SK-N-SH (cell line): Measurements from ENCODE around the gene NR2C1.
A peak's percentile ranks its signal among the peaks of the same experiment; 100 is the strongest.

Experiments
- CHD2 ChIP-seq: fragments of 150-350 bp; IDR thresholded peaks from 2 replicates; pipeline ENCODE4 v1.6.1; 2018; ENCODE audit warnings: low read length; ENCODE audit not compliant: partially characterized antibody
- EZH2phosphoT487 ChIP-seq: fragments of 200-600 bp; sonication (generic); IDR thresholded peaks from 2 replicates; pipeline ENCODE4 v1.6.1; 2017; ENCODE audit warnings: low read depth, mixed run types, mild to moderate bottlenecking, antibody characterized with exemption, moderate library complexity, borderline replicate concordance
- GABPA ChIP-seq: IDR thresholded peaks from 2 replicates; pipeline ENCODE4 v1.4.0; 2012; ENCODE audit warnings: low read depth, mild to moderate bottlenecking
- GATA2 ChIP-seq: sonication (generic); formaldehyde crosslinking; IDR thresholded peaks from 2 replicates; pipeline ENCODE4 v1.5.0; 2020; ENCODE audit warnings: mild to moderate bottlenecking, missing genetic modification reagents
- RAD21 ChIP-seq: IDR thresholded peaks from 2 replicates; pipeline ENCODE4 v1.6.1; 2012; ENCODE audit warnings: mild to moderate bottlenecking, low read length
- RFX5 ChIP-seq: IDR thresholded peaks from 2 replicates; pipeline ENCODE4 v1.6.1; 2012; ENCODE audit warnings: mild to moderate bottlenecking, improper control_type of control experiment, low read length
- YY1 ChIP-seq: IDR thresholded peaks from 2 replicates; pipeline ENCODE4 v1.4.0; 2012; ENCODE audit warnings: low read depth, mild to moderate bottlenecking
- TF ChIP-seq, protein P1 (sequence below): fragments of 200-600 bp; sonication (generic); IDR thresholded peaks from 2 replicates; pipeline ENCODE4 v1.6.1; 2017; ENCODE audit warnings: antibody characterized with exemption, mild to moderate bottlenecking, moderate library complexity
- TF ChIP-seq, protein P2 (sequence below): IDR thresholded peaks from 2 replicates; pipeline ENCODE4; 2012
- TF ChIP-seq, protein P3 (sequence below): fragments of 150-350 bp; IDR thresholded peaks from 2 replicates; pipeline ENCODE4 v1.6.1; 2017; ENCODE audit warnings: antibody characterized with exemption, low read length, low read depth, borderline replicate concordance

DNA sequence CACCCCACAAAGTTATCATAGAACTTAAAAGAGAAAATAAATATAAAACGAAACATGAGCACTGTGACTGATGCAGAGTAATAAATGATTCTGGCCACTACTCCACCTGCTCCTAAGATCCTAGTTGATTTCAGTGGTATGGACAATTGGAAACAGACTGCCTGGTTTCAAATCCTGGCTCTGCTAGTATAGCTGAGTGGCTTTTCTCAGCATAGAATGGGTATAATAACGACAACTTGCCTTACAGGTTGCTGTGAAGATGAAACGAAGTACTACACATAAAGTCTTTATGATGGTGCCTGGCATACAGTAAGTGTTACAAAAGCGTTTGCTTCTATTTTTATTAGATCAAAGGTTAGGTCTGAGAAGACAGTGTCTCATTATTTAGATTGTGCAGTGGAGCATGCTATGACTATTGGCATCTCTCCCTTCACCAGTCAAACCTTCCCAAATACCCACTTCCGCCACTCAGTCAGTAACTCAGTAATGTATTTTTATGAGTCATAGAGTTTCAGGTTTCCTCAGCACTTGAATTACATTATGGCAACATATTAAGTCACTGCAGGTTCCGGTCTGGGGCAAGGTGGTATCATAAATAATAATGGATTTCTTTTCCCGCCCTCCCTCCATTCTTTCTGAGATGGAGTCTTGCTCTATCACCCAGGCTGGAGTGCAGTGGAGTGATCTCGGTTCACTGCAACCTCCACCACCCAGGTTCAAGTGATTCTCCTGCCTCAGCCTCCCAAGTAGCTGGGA, 29.7 kb upstream of the NR2C1 start:
- no peak for TF ChIP-seq CHD2
- no peak for TF ChIP-seq RAD21
- TF ChIP-seq, protein P1, sequence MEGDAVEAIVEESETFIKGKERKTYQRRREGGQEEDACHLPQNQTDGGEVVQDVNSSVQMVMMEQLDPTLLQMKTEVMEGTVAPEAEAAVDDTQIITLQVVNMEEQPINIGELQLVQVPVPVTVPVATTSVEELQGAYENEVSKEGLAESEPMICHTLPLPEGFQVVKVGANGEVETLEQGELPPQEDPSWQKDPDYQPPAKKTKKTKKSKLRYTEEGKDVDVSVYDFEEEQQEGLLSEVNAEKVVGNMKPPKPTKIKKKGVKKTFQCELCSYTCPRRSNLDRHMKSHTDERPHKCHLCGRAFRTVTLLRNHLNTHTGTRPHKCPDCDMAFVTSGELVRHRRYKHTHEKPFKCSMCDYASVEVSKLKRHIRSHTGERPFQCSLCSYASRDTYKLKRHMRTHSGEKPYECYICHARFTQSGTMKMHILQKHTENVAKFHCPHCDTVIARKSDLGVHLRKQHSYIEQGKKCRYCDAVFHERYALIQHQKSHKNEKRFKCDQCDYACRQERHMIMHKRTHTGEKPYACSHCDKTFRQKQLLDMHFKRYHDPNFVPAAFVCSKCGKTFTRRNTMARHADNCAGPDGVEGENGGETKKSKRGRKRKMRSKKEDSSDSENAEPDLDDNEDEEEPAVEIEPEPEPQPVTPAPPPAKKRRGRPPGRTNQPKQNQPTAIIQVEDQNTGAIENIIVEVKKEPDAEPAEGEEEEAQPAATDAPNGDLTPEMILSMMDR, result no peak
- 0 out of 2 replicates have a peak, but pooled peaks have one; percentile 42 for TF ChIP-seq GABPA
- TF ChIP-seq RFX5, result no peak
- TF ChIP-seq, protein P2, sequence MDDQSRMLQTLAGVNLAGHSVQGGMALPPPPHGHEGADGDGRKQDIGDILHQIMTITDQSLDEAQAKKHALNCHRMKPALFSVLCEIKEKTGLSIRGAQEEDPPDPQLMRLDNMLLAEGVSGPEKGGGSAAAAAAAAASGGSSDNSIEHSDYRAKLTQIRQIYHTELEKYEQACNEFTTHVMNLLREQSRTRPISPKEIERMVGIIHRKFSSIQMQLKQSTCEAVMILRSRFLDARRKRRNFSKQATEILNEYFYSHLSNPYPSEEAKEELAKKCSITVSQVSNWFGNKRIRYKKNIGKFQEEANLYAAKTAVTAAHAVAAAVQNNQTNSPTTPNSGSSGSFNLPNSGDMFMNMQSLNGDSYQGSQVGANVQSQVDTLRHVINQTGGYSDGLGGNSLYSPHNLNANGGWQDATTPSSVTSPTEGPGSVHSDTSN, result peak; percentile 80
- TF ChIP-seq, protein P3, sequence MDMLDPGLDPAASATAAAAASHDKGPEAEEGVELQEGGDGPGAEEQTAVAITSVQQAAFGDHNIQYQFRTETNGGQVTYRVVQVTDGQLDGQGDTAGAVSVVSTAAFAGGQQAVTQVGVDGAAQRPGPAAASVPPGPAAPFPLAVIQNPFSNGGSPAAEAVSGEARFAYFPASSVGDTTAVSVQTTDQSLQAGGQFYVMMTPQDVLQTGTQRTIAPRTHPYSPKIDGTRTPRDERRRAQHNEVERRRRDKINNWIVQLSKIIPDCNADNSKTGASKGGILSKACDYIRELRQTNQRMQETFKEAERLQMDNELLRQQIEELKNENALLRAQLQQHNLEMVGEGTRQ, result no peak
- TF ChIP-seq YY1, result no peak
- no peak for TF ChIP-seq GATA2
- TF ChIP-seq EZH2phosphoT487, result no peak
